H1 (cell line): ENCODE measurements around the gene DYNC1LI1. TPM values are rescaled to one million over a fixed set of nuclear protein-coding genes. Genes with fewer than 3 reads are reported as not detected.

Experiments used
- CTCF ChIA-PET: fragments of 300-600 bp; sonication (Branson Sonifier 250); formaldehyde crosslinking; loops from one replicate; lab custom pipeline; 2021; ENCODE audit not compliant: partially characterized antibody; lab: Charles Lee
- POLR2A ChIA-PET: fragments of 300-600 bp; sonication (Branson Sonifier 250); formaldehyde crosslinking; loops from one replicate; lab custom pipeline; 2021; ENCODE audit warnings: inconsistent platforms; ENCODE audit not compliant: partially characterized antibody; lab: Charles Lee
- DNase-seq, 2 experiments: peaks; one replicate each; pipeline versions ENCODE4 v3.0.0 to v3.0.0-alpha.2; 2010 to 2022; ENCODE audit warnings: low spot score in 2 of 2, low read depth in 1 of 2, mixed read lengths in 1 of 2
- FAIRE-seq: peaks from 2 replicates; lab custom pipeline; 2011; peaks lifted over from hg19 to GRCh38; lab: Jason Lieb, UNC
- H2AFZ ChIP-seq: 2 replicates; pipeline ENCODE4 v1.8.1; 2012; ENCODE audit warnings: low read length, inconsistent platforms
- H2AK5ac ChIP-seq: 2 replicates; pipeline ENCODE4 v1.6.1; 2013; ENCODE audit warnings: low read depth, low read length
- H2BK120ac ChIP-seq: replicated peaks from 2 replicates; pipeline ENCODE3; 2013; ENCODE audit warnings: low read depth, low read length, inconsistent platforms
- H2BK12ac ChIP-seq: 2 replicates; pipeline ENCODE4 v1.6.1; 2013; ENCODE audit warnings: low read depth, low read length
- H2BK15ac ChIP-seq: 2 replicates; pipeline ENCODE4 v1.6.1; 2013; ENCODE audit warnings: low read length
- H2BK20ac ChIP-seq: 2 replicates; pipeline ENCODE4 v1.6.1; 2013; ENCODE audit warnings: low read length
- H2BK5ac ChIP-seq: 2 replicates; pipeline ENCODE4 v1.6.1; 2013; ENCODE audit warnings: low read depth, low read length
- H3K14ac ChIP-seq: 2 replicates; pipeline ENCODE4 v1.6.1; 2013; ENCODE audit warnings: inconsistent platforms; ENCODE audit not compliant: insufficient read length
- H3K18ac ChIP-seq: 2 replicates; pipeline ENCODE4 v1.6.1; 2013; ENCODE audit warnings: low read length; ENCODE audit errors: extremely low read depth
- H3K23ac ChIP-seq: 2 replicates; pipeline ENCODE4 v1.6.1; 2013; ENCODE audit warnings: inconsistent platforms; ENCODE audit not compliant: insufficient read length
- H3K23me2 ChIP-seq: 2 replicates; pipeline ENCODE4 v1.6.1; 2013; ENCODE audit warnings: low read depth, low read length
- H3K27ac ChIP-seq: 2 replicates; pipeline ENCODE4 v1.6.1; 2011; ENCODE audit warnings: low read depth, low read length, inconsistent platforms
- H3K27me3 ChIP-seq, 4 experiments: replicated peaks in 1 of 4; 1 replicate in 1 of 4; 2 replicates in 3 of 4; pipeline versions ENCODE4 v1.6.1 to v1.8.1; 2011 to 2013; ENCODE audit warnings: low read length in 3 of 4, mild to moderate bottlenecking in 3 of 4, inconsistent platforms in 2 of 4, mixed read lengths in 2 of 4, moderate library complexity in 1 of 4; ENCODE audit not compliant: control insufficient read depth in 3 of 4, insufficient read depth in 3 of 4; ENCODE audit errors: extremely low read depth in 1 of 4
- H3K36me3 ChIP-seq, 4 experiments: 2 replicates each; pipeline versions ENCODE4 v1.6.1 to v1.8.1; 2011 to 2013; ENCODE audit warnings: mild to moderate bottlenecking in 4 of 4, low read length in 3 of 4, moderate library complexity in 2 of 4, control low read depth in 1 of 4, inconsistent platforms in 1 of 4; ENCODE audit not compliant: insufficient read depth in 4 of 4, control insufficient read depth in 2 of 4
- H3K4ac ChIP-seq: replicated peaks from 2 replicates; pipeline ENCODE3; 2013; ENCODE audit warnings: low read length, low read depth, mixed read lengths, inconsistent platforms; ENCODE audit not compliant: insufficient read length
- H3K4me1 ChIP-seq, 4 experiments: replicated peaks in 1 of 4; 1 replicate in 1 of 4; 2 replicates in 3 of 4; pipeline versions ENCODE4 v1.6.1 to v1.8.1; 2011 to 2013; ENCODE audit warnings: low read length in 3 of 4, inconsistent platforms in 2 of 4, mixed read lengths in 1 of 4; ENCODE audit not compliant: insufficient read depth in 4 of 4, control insufficient read depth in 3 of 4
- H3K4me2 ChIP-seq, 2 experiments: 2 replicates each; pipeline versions ENCODE4 v1.6.1 to v1.8.1; 2011 to 2013; ENCODE audit warnings: low read depth in 2 of 2, low read length in 2 of 2, control low read depth in 1 of 2, inconsistent platforms in 1 of 2, mild to moderate bottlenecking in 1 of 2; ENCODE audit not compliant: insufficient read depth in 1 of 2
- H3K4me3 ChIP-seq, 4 experiments: fragments of 200-600, 300-600 bp in 1 of 4; sonication (generic), shearing (Covaris generic), sonication (Bioruptor Twin) in 1 of 4; 2 replicates each; pipeline versions ENCODE4 v1.5.1 to v1.8.1; 2011 to 2016; ENCODE audit warnings: low read length in 4 of 4, low read depth in 3 of 4, control low read depth in 2 of 4, inconsistent platforms in 2 of 4, mild to moderate bottlenecking in 2 of 4, mixed read lengths in 1 of 4, moderate library complexity in 1 of 4; ENCODE audit not compliant: insufficient read depth in 2 of 4; ENCODE audit errors: extremely low read depth in 1 of 4
- H3K56ac ChIP-seq: replicated peaks from 2 replicates; pipeline ENCODE3; 2013; ENCODE audit warnings: low read depth, mild to moderate bottlenecking, mixed read lengths, low read length, inconsistent platforms; ENCODE audit not compliant: insufficient read length
- H3K79me1 ChIP-seq: 2 replicates; pipeline ENCODE4 v1.6.1; 2013; ENCODE audit warnings: low read depth, low read length, control low read depth
- H3K79me2 ChIP-seq, 2 experiments: 2 replicates each; pipeline versions ENCODE4 v1.6.1 to v1.8.1; 2012 to 2013; ENCODE audit warnings: low read length in 2 of 2, mild to moderate bottlenecking in 2 of 2, inconsistent platforms in 1 of 2; ENCODE audit not compliant: insufficient read depth in 2 of 2, control insufficient read depth in 1 of 2
- H3K9ac ChIP-seq, 4 experiments: replicated peaks in 1 of 4; 1 replicate in 1 of 4; 2 replicates in 3 of 4; pipeline versions ENCODE4 v1.6.1 to v1.8.1; 2011 to 2013; ENCODE audit warnings: low read depth in 3 of 4, low read length in 3 of 4, control low read depth in 2 of 4, mild to moderate bottlenecking in 2 of 4, moderate library complexity in 2 of 4, inconsistent platforms in 1 of 4; ENCODE audit errors: extremely low read depth in 1 of 4
- H3K9me3 ChIP-seq, 2 experiments: 2 replicates each; pipeline versions ENCODE4 v1.6.1 to v1.8.1; 2012 to 2013; ENCODE audit warnings: mild to moderate bottlenecking in 2 of 2, moderate library complexity in 2 of 2, control low read depth in 1 of 2, inconsistent platforms in 1 of 2, low read depth in 1 of 2, low read length in 1 of 2, mixed read lengths in 1 of 2; ENCODE audit not compliant: insufficient read depth in 2 of 2
- H4K20me1 ChIP-seq, 2 experiments: replicated peaks in 1 of 2; 2 replicates each; pipeline versions ENCODE3 to v1.8.1; 2011 to 2013; ENCODE audit warnings: inconsistent platforms in 2 of 2, low read length in 2 of 2, mild to moderate bottlenecking in 1 of 2; ENCODE audit not compliant: insufficient read depth in 2 of 2, control insufficient read depth in 1 of 2
- H4K5ac ChIP-seq: 2 replicates; pipeline ENCODE4 v1.6.1; 2013; ENCODE audit warnings: low read length, low read depth, mixed read lengths, inconsistent platforms; ENCODE audit not compliant: insufficient read length
- H4K8ac ChIP-seq: 2 replicates; pipeline ENCODE4 v1.8.0; 2013; ENCODE audit warnings: mild to moderate bottlenecking, moderate library complexity, low read length, inconsistent platforms; ENCODE audit not compliant: insufficient read depth; ENCODE audit errors: extremely low read depth
- H4K91ac ChIP-seq: replicated peaks from 2 replicates; pipeline ENCODE3; 2013; ENCODE audit warnings: low read length, mixed read lengths, inconsistent platforms; ENCODE audit not compliant: insufficient read length
- MAX ChIP-seq: IDR thresholded peaks from 2 replicates; pipeline ENCODE4 v1.6.1; 2012; ENCODE audit warnings: inconsistent platforms
- WGBS, 2 experiments: shearing (Covaris generic) in 1 of 2; methylation state at CpG; one replicate each; pipeline versions ENCODE4 v1.1.6 to v1.1.7; 2013 to 2015; ENCODE audit warnings: low lambda C conversion rate in 2 of 2, mixed read lengths in 2 of 2, inconsistent platforms in 1 of 2, low coverage in 1 of 2, missing lambda C conversion rate in 1 of 2; ENCODE audit not compliant: insufficient replicate concordance in 2 of 2, insufficient coverage in 1 of 2, insufficient read length in 1 of 2; ENCODE audit errors: extremely low coverage in 1 of 2, missing lambda C conversion rate in 1 of 2; 5-methylcytosine and 5-hydroxymethylcytosine counted together
- polyA plus RNA-seq, 7 experiments: library from polyadenylated mRNA; depleted of rRNA in 3 of 7; stranded (reverse) in 5 of 7; unstranded in 2 of 7; fragments of >200 nt in 5 of 7; fragments of 200-250 nt in 2 of 7; gene quantifications; 1 replicate in 5 of 7; 2 replicates in 1 of 7; 4 replicates in 1 of 7; pipeline versions ENCODE4 v1.2.1 to v1.2.3, GENCODE V29; 2011 to 2013; ENCODE audit warnings: missing spikeins in 2 of 7, mixed read lengths in 2 of 7
- total RNA-seq: library from RNA; stranded (reverse); fragmentation: NEBNext Ultra II Directional; extraction: Animal tissue kit (Norgen Biotek cat#: 25700); gene quantifications from 2 replicates; pipeline ENCODE4 v1.2.1, GENCODE V29; 2021

Gene DYNC1LI1
- total and polyA plus RNA-seq, 2 of the 8 experiments (the other 6 are each of a cell fraction or from before 2014, with no cell fraction given), result 13.6 to 45.1 TPM

- WGBS, 2 experiments, result 100% methylated on average over 1 of the region's 1 CpG; no CpG with 5 or more reads in 1 of the 2 experiments
Measured at GRCh38 chr3:32552013-32552412, 18.6 kb downstream of the DYNC1LI1 start.

More at GRCh38 chr3:32552013-32552412, 18.6 kb downstream of the DYNC1LI1 start:
- H4K5ac ChIP-seq, result no peak overlapping the region
- H3K56ac ChIP-seq, result no peak overlapping the region
- H3K4me1 ChIP-seq, result peaks cover 0 to 5% (median 1%) of the 10 kb centered on the region in 4 experiments; a peak in 2 of 7 replicates
- POLR2A ChIA-PET, result interaction anchor here (0.5 to 1.0 kb wide), 3 partner anchors 16 to 176 kb away, joined by 3 to 5 read pairs (median 3); no protein-coding TSS in a partner anchor
- no peaks in the 10 kb centered on the region for H3K27me3 ChIP-seq
- no peak overlapping the region for H3K9ac ChIP-seq
- peaks cover 5 to 95% of the 10 kb centered on the region in 2 experiments; a peak in 3 of 4 replicates for H3K79me2 ChIP-seq
- no peak overlapping the region for H4K8ac ChIP-seq
- TF ChIP-seq MAX, result no peak
- H3K9me3 ChIP-seq, result no peaks in the 10 kb centered on the region
- H4K20me1 ChIP-seq, result peaks cover 3 to 11% of the 10 kb centered on the region in 2 experiments
- H2BK12ac ChIP-seq, result no peak overlapping the region
- no peaks in the 10 kb centered on the region for H3K23me2 ChIP-seq
- H2BK15ac ChIP-seq, result no peak overlapping the region
- no peak overlapping the region for H2AK5ac ChIP-seq
- H2AFZ ChIP-seq, result no peak overlapping the region
- no peak overlapping the region for H3K4ac ChIP-seq
- CTCF ChIA-PET, result interaction anchor here (1.1 to 1.5 kb wide), 3 partner anchors 16 to 132 kb away, joined by 3 to 4 read pairs (median 3); no protein-coding TSS in a partner anchor
- H3K27ac ChIP-seq, result no peak overlapping the region
- DNase-seq (no peak), FAIRE-seq (no peak)
- H3K36me3 ChIP-seq, result no peaks in the 10 kb centered on the region
- no peak overlapping the region for H2BK20ac ChIP-seq
- no peak overlapping the region for H3K14ac ChIP-seq
- H2BK120ac ChIP-seq, result no peak overlapping the region
- H3K4me3 ChIP-seq, result no peak overlapping the region
- peaks cover 10% of the 10 kb centered on the region; the same call in 1 of the 2 replicates for H3K79me1 ChIP-seq
- no peak overlapping the region for H3K23ac ChIP-seq
- no peak overlapping the region for H3K4me2 ChIP-seq
- H2BK5ac ChIP-seq, result no peak overlapping the region
- H3K18ac ChIP-seq, result no peak overlapping the region
- H4K91ac ChIP-seq, result no peak overlapping the region
